Osteoblast (primary cell): ENCODE data around the gene ACSL6. TPM values are rescaled to one million over a fixed set of nuclear protein-coding genes. Genes with fewer than 3 reads are reported as not detected.

Source experiments
- DNase-seq: peaks from one replicate; pipeline ENCODE4 v3.0.0; 2011; ENCODE audit warnings: low spot score, mixed read lengths; ENCODE audit not compliant: insufficient read length; ENCODE audit errors: missing footprints
- H2AFZ ChIP-seq: 2 replicates; pipeline ENCODE4 v1.6.0; 2011; ENCODE audit warnings: mild to moderate bottlenecking, low read length
- H3K27ac ChIP-seq: 2 replicates; pipeline ENCODE4 v1.5.1; 2011; ENCODE audit warnings: mild to moderate bottlenecking, low read depth, low read length, moderate library complexity
- H3K27me3 ChIP-seq: 2 replicates; pipeline ENCODE4 v1.6.0; 2012; ENCODE audit warnings: mild to moderate bottlenecking, control low read depth, inconsistent platforms, low read length, moderate library complexity; ENCODE audit not compliant: insufficient read depth
- H3K36me3 ChIP-seq: 2 replicates; pipeline ENCODE4 v1.5.1; 2011; ENCODE audit warnings: mild to moderate bottlenecking, low read length, control low read depth, moderate library complexity; ENCODE audit not compliant: insufficient read depth
- H3K4me1 ChIP-seq: 2 replicates; pipeline ENCODE4 v1.5.1; 2011; ENCODE audit warnings: mild to moderate bottlenecking, low read length, control low read depth, moderate library complexity; ENCODE audit not compliant: insufficient read depth
- H3K4me2 ChIP-seq: 2 replicates; pipeline ENCODE4 v1.6.0; 2011; ENCODE audit warnings: mild to moderate bottlenecking, low read length; ENCODE audit not compliant: insufficient read depth
- H3K4me3 ChIP-seq: fragments of 200-600 bp; sonication (generic); 3 replicates; pipeline ENCODE4 v1.5.1; 2012; ENCODE audit warnings: mild to moderate bottlenecking, low read length, inconsistent platforms; ENCODE audit not compliant: insufficient read depth
- H3K79me2 ChIP-seq: 2 replicates; pipeline ENCODE4 v1.6.0; 2012; ENCODE audit warnings: mild to moderate bottlenecking, low read length, control low read depth, inconsistent platforms; ENCODE audit not compliant: insufficient read depth
- H3K9me3 ChIP-seq: 2 replicates; pipeline ENCODE4 v1.5.1; 2011; ENCODE audit warnings: low read depth, low read length, control low read depth
- H4K20me1 ChIP-seq: 2 replicates; pipeline ENCODE4 v1.6.0; 2012; ENCODE audit warnings: mild to moderate bottlenecking, low read length, control low read depth; ENCODE audit not compliant: insufficient read depth
- total RNA-seq: library from RNA; depleted of rRNA; stranded (reverse); fragments of >200 nt; gene quantifications from 2 replicates; pipeline ENCODE4 v1.2.3, GENCODE V29; 2012
- TF ChIP-seq, protein P1 (sequence below): IDR thresholded peaks from 2 replicates; pipeline ENCODE4 v1.5.1; 2011; ENCODE audit warnings: mild to moderate bottlenecking, low read depth, low read length, moderate library complexity; ENCODE audit errors: extremely low read depth

ACSL6 gene
- total RNA-seq, 1 donor: not detected

DNA sequence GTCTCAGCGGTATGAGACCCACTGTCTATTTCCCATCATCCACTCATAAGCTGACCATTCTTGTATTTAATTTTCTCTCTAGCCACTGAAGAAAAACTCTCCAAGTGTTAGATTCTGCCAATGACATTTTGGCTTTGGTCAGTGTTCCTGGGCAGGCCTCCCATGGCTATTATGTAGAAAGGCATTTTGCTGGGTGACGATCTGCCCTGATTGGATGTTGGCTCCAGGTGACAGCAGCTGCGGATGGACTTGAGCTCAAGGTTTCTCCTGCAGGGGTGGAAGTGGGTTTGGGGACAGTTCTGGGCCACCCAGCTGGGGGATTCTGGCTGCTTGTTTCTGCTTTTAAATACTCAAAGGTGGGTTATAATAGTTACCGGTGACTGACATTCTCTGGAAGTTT lies 31.6 kb downstream of the ACSL6 start:
- Histone ChIP-seq H4K20me1 (no peaks in the 10 kb centered on the region), H3K4me3 (no peak overlapping the region), H2AFZ (no peak overlapping the region), H3K4me1 (no peaks in the 10 kb centered on the region), H3K36me3 (no peaks in the 10 kb centered on the region), H3K27me3 (peaks cover 3% of the 10 kb centered on the region), H3K27ac (no peak overlapping the region), H3K9me3 (no peaks in the 10 kb centered on the region), H3K4me2 (no peak overlapping the region), H3K79me2 (no peaks in the 10 kb centered on the region)
- TF ChIP-seq, protein P1, sequence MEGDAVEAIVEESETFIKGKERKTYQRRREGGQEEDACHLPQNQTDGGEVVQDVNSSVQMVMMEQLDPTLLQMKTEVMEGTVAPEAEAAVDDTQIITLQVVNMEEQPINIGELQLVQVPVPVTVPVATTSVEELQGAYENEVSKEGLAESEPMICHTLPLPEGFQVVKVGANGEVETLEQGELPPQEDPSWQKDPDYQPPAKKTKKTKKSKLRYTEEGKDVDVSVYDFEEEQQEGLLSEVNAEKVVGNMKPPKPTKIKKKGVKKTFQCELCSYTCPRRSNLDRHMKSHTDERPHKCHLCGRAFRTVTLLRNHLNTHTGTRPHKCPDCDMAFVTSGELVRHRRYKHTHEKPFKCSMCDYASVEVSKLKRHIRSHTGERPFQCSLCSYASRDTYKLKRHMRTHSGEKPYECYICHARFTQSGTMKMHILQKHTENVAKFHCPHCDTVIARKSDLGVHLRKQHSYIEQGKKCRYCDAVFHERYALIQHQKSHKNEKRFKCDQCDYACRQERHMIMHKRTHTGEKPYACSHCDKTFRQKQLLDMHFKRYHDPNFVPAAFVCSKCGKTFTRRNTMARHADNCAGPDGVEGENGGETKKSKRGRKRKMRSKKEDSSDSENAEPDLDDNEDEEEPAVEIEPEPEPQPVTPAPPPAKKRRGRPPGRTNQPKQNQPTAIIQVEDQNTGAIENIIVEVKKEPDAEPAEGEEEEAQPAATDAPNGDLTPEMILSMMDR: no peak
- DNase-seq: no peak

GRCh38 chr5:131977212-131977604 lies 34.2 kb downstream of the ACSL6 start:
- TF ChIP-seq, protein P1: no peak
- Histone ChIP-seq H4K20me1 (no peaks in the 10 kb centered on the region), H2AFZ (no peak overlapping the region), H3K36me3 (no peaks in the 10 kb centered on the region), H3K79me2 (no peaks in the 10 kb centered on the region), H3K9me3 (no peaks in the 10 kb centered on the region), H3K27ac (no peak overlapping the region), H3K4me3 (no peak overlapping the region), H3K27me3 (no peaks in the 10 kb centered on the region), H3K4me1 (no peaks in the 10 kb centered on the region), H3K4me2 (no peak overlapping the region)
- DNase-seq: peak; percentile 32

DNA sequence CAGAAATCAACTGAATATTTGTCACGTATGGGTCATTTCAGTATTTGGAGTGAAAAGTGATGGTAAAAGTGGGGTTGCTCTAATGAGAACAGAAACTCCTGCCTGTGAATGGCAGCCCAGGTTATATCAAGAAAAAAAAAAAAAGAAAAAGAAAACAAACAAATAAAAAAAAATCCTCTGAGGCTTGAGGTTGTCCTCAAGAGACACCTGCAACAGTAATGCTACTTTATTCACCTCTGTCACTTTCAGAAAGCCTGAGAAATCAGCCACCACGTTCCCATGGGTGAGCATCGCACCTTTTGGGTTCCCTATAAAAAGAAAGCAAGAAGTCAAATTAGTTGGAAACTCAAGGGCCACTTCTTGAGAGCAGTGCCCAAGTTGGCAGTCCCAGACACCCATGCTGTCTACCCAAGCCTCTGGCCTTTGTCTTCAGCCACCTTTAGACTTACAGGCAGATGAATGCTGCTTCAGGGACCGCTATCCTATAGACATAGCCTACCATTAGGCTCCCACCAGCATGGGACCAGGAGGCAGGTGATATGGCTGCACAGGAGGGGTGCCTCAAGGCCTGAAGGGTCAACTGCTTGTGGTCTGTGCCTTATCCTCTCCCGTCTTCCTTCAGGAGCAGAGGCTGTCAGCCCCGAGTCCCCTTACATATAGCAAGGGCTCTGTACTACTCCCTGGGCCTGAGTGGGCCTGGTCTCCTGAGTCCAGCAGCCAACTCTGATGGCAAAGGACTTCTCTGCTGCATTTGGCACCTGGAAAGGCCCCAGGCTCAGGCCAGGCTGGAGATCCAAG lies 34.8 kb downstream of the ACSL6 start:
- H3K79me2 ChIP-seq: no peaks in the 10 kb centered on the region

More for the DNA sequence above, 34.8 kb downstream of the ACSL6 start:
- Histone ChIP-seq H2AFZ (no peak overlapping the region), H3K4me3 (no peak overlapping the region), H3K27me3 (no peaks in the 10 kb centered on the region), H3K4me2 (no peak overlapping the region), H3K27ac (no peak overlapping the region), H3K36me3 (no peaks in the 10 kb centered on the region), H4K20me1 (no peaks in the 10 kb centered on the region), H3K9me3 (no peaks in the 10 kb centered on the region), H3K4me1 (no peaks in the 10 kb centered on the region)
- no peak for DNase-seq
- TF ChIP-seq, protein P1: no peak
